ENCODE results near the gene BPIFB4.
"Not testable (repeated sequence)": the region's sequence is repeated elsewhere in the genome, so short reads cannot be mapped to it uniquely, and the experiment has no call there.

BPIFB4 gene

DNA sequence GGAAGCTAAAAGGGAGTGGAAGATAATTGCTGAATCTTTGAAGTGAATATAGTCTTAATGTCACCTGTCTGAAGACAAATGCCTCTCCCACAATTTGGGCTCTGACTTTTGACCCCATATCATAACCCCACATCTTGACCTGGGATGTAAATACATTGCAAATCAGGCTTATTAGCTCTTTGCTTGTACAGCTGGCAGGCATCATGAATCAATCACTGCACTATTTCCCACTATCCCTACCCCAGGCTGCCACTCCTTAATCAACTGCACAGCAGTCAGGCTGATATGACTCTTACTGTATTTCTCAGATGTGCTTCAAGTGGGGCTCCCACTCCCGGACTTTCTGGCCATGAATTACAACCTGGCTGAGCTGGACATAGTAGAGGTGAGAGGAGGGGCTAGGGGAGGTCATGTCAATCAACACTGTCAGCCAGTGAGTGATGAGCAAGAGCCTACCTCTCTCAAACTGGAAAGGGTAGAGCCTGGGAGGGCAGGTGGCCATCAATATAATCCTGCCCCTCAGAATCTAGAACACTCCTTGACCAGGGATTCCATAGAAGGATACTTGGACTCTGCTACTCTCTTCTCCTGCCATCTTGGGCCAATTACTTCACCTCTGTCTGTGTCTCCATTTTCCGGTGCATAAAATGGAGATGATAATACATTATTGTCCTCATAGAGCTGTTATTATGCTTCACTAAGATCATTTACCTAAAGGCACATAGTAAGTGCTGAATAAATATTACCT is 36.3 kb upstream of the BPIFB4 start:
- Histone ChIP-seq H3K27me3 (ENCODE audit: insufficient read depth, low read length) (no peaks in the 10 kb centered on the region), H3K9me3 (ENCODE audit: insufficient read depth, low read depth, low read length) (peaks cover 12% of the 10 kb centered on the region), H3K36me3 (ENCODE audit: insufficient read depth, low read length) (no peaks in the 10 kb centered on the region), H3K27ac (ENCODE audit: low read depth, low read length) (no peak overlapping the region), H3K4me3 (ENCODE audit: low read length) (no peak overlapping the region), H3K4me1 (ENCODE audit: insufficient read depth, low read length) (no peaks in the 10 kb centered on the region), H3K9ac (ENCODE audit: low read depth, low read length) (no peak overlapping the region)
- 92% methylated on average over 1 of the region's 2 CpGs for WGBS

DNA sequence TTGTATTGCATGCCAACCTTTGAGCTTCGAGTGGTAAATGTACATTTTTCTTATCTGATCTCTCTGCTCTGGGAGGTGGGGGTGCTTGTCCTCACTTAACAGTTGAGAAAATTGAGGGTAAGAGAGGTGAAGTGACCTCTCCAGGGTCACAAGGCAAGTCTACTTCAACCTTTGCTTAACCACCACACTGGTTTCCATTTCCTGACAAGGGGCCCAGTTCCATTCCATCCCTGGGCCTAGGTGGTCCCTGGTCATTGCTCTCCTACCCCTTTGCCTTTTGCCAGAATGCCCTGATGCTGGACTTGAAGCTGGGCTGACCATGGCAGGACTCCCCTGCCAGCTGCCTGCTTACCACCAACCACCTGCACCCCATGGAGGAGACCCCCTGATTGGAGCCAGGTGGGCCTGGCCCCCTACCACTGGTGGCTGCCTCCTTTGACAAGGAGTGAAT is 35.7 kb upstream of the BPIFB4 start:
- H3K9ac ChIP-seq (ENCODE audit: low read depth, low read length): no peak overlapping the region
- H3K27ac ChIP-seq (ENCODE audit: low read depth, low read length): no peak overlapping the region
- H3K27me3 ChIP-seq (ENCODE audit: insufficient read depth, low read length): no peaks in the 10 kb centered on the region
- 78% methylated on average over 1 of the region's 1 CpG for WGBS
- no peak overlapping the region for H3K4me3 ChIP-seq (ENCODE audit: low read length)
- no peaks in the 10 kb centered on the region for H3K4me1 ChIP-seq (ENCODE audit: insufficient read depth, low read length)
- no peaks in the 10 kb centered on the region for H3K36me3 ChIP-seq (ENCODE audit: insufficient read depth, low read length)
- H3K9me3 ChIP-seq (ENCODE audit: insufficient read depth, low read depth, low read length): peaks cover 12% of the 10 kb centered on the region

DNA sequence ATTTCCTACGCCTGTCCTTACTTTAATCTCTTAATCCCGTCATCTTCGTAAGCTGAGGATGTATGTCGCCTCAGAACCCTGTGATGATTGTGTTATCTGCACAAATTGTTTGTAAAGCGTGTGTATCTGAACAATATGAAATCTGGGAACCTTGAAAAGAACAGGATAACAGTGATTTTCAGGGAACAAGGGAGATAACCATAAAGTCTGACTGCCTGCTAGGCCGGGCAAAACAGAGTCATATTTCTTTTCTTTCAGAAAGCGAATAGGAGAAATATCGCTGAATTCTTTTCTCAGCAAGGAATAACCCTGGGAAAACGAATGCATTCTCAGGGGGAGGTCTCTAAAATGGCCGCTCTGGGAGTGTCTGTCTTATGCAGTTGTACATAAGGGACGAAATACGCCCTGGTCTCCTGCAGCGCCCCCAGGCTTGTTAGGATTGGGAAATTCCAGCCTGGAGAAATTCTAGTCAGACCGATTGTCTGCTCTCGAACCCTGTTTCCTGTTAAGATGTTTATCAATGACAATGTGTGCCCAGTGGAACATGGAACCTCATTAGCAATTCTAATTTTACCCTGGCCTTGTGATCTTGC is 34.2 kb upstream of the BPIFB4 start:
- peaks cover 12% of the 10 kb centered on the region for H3K9me3 ChIP-seq (ENCODE audit: insufficient read depth, low read depth, low read length)
- H3K27ac ChIP-seq (ENCODE audit: low read depth, low read length); H3K27me3 ChIP-seq (ENCODE audit: insufficient read depth, low read length); H3K36me3 ChIP-seq (ENCODE audit: insufficient read depth, low read length); H3K4me3 ChIP-seq (ENCODE audit: low read length); H3K9ac ChIP-seq (ENCODE audit: low read depth, low read length); H3K4me1 ChIP-seq (ENCODE audit: insufficient read depth, low read length): not testable (repeated sequence)
- WGBS: 88% methylated on average over 15 of the region's 15 CpGs

DNA sequence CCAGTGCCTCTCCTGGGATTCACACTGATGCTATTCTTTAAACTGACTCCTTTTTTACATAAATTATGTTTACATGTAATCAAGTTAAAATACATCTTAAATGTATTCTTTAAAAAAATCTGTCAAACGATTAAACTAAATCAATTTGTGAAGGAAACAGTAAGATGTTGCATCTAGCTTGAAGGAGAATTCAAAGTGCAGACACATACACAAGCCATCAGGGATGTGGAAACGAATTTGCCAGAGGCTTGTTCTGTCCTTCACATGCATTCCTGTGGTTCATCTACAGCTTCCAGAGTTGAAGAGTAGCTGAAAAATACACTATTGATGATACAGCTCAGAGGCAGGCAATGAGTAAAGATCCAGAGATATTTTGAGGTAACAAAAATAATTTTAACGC is 33.0 kb upstream of the BPIFB4 start:
- WGBS: 92% methylated on average over 3 of the region's 3 CpGs

DNA sequence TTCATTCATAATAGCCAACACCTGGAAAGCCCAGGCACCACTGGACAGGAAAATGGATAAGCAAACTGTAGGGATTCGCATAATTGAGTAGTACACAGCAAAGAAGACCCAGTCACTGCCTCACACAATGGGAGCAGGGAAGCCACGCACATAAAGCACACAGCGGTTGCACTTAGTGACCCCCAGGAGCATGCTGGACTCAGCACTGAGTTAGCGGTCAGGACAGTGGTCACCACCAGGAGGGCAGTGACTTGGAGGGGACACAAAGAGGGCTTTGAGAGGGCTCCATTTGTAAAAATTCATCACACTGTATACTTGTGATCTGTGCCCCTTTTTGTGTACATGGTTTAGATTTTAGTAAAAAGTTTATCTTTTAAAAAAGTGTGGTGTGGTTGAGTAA is 28.1 kb upstream of the BPIFB4 start:
- H3K4me3 ChIP-seq (ENCODE audit: low read length): no peak overlapping the region
- 85% methylated on average over 4 of the region's 4 CpGs for WGBS
- H3K36me3 ChIP-seq (ENCODE audit: insufficient read depth, low read length): no peaks in the 10 kb centered on the region
- H3K27me3 ChIP-seq (ENCODE audit: insufficient read depth, low read length): no peaks in the 10 kb centered on the region
- peaks cover 6% of the 10 kb centered on the region; the same call in 1 of the 2 replicates for H3K4me1 ChIP-seq (ENCODE audit: insufficient read depth, low read length)
- peaks cover 4% of the 10 kb centered on the region; the same call in 1 of the 2 replicates for H3K9me3 ChIP-seq (ENCODE audit: insufficient read depth, low read depth, low read length)
- H3K27ac ChIP-seq (ENCODE audit: low read depth, low read length): no peak overlapping the region
- H3K9ac ChIP-seq (ENCODE audit: low read depth, low read length): no peak overlapping the region

More for the DNA sequence above, 33.0 kb upstream of the BPIFB4 start:
- H3K36me3 ChIP-seq (ENCODE audit: insufficient read depth, low read length): no peaks in the 10 kb centered on the region
- no peak overlapping the region for H3K9ac ChIP-seq (ENCODE audit: low read depth, low read length)
- no peaks in the 10 kb centered on the region for H3K4me1 ChIP-seq (ENCODE audit: insufficient read depth, low read length)
- no peaks in the 10 kb centered on the region for H3K27me3 ChIP-seq (ENCODE audit: insufficient read depth, low read length)
- H3K4me3 ChIP-seq (ENCODE audit: low read length): no peak overlapping the region
- peaks cover 12% of the 10 kb centered on the region for H3K9me3 ChIP-seq (ENCODE audit: insufficient read depth, low read depth, low read length)
- no peak overlapping the region for H3K27ac ChIP-seq (ENCODE audit: low read depth, low read length)

DNA sequence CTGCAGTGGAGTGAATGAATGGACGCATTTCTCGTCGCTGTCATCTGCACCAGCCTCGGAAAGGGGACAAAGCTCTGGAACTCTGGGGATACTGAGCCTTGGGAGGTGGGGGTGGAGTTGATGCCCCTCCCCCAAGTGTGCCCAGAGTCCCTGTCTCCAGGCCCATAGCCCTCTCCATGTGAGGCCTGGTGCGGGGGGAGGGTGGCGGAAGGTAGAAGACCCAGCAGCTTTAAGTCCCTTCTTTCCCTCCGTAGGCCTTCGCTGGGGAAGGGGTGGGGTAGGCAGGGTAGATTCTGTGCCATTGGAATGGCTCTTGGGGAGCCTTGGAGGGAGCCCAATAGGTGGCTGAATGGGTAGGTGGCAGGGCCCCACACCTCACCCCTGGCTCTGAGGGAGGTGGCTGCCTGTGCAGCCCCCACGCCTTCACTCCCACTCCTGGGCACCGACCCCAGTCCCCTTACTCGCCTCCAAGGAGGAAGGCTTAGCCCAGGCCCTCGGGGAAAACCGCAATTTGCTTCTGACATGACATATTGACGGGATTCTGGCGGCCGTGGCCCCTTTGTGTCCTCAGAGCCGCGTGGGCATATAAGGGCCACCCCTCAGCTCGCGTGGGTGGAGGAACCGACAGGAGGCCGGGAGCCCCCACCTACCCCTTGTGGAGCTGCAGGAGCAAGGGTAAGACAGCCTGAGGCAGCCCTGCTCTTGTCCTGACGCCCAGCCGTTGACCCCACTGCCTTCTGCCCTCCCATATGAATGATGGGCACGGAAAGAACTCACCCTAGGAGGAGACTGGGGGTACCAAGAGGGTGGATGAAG is 25.9 kb upstream of the BPIFB4 start, which contains the start of gene BPIFB3:
Gene BPIFB3 (plus strand): TSS at position 613 of the 816 bp plus-strand sequence. CDS start 1,533 bp downstream, outside the sequence.
- 84% methylated on average over 25 of the region's 25 CpGs for WGBS
- no peak within 1 kb of the TSS; the same call in 1 of the 2 replicates for H3K9ac ChIP-seq (ENCODE audit: low read depth, low read length)

DNA sequence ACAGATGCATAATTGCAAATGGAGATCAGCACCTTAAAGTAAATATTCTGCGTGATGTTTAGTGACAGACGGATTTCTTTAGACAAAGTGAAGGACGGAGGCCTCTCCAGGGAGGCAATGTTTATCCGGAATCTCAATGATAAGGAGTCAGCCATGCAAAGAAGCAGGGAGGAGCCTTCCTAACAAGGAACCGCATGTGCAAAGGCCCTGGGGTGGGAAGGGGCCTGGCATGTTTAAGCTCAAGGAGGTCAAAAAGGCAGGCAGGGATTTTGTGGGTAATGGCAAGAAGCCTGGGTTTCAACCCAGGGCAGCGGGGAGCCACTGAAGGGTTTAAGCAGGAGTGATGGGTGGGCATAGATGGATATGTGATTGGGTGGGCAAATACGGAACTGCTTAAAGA is 25.1 kb upstream of the BPIFB4 start:
- Histone ChIP-seq H3K4me1 (ENCODE audit: insufficient read depth, low read length) (peaks cover 6% of the 10 kb centered on the region; the same call in 1 of the 2 replicates), H3K27ac (ENCODE audit: low read depth, low read length) (no peak overlapping the region), H3K9ac (ENCODE audit: low read depth, low read length) (no peak overlapping the region), H3K9me3 (ENCODE audit: insufficient read depth, low read depth, low read length) (no peaks in the 10 kb centered on the region), H3K27me3 (ENCODE audit: insufficient read depth, low read length) (no peaks in the 10 kb centered on the region), H3K4me3 (ENCODE audit: low read length) (no peak overlapping the region), H3K36me3 (ENCODE audit: insufficient read depth, low read length) (no peaks in the 10 kb centered on the region)
- WGBS: 90% methylated on average over 6 of the region's 7 CpGs

More for the DNA sequence above, 25.9 kb upstream of the BPIFB4 start, which contains the start of gene BPIFB3:
- Histone ChIP-seq H3K36me3 (ENCODE audit: insufficient read depth, low read length) (no peaks in the 10 kb centered on the region), H3K27ac (ENCODE audit: low read depth, low read length) (no peak within 1 kb of the TSS), H3K4me3 (ENCODE audit: low read length) (no peak within 1 kb of the TSS), H3K9me3 (ENCODE audit: insufficient read depth, low read depth, low read length) (no peaks in the 10 kb centered on the region), H3K4me1 (ENCODE audit: insufficient read depth, low read length) (peaks cover 6% of the 10 kb centered on the region; the same call in 1 of the 2 replicates), H3K27me3 (ENCODE audit: insufficient read depth, low read length) (no peaks in the 10 kb centered on the region)

DNA sequence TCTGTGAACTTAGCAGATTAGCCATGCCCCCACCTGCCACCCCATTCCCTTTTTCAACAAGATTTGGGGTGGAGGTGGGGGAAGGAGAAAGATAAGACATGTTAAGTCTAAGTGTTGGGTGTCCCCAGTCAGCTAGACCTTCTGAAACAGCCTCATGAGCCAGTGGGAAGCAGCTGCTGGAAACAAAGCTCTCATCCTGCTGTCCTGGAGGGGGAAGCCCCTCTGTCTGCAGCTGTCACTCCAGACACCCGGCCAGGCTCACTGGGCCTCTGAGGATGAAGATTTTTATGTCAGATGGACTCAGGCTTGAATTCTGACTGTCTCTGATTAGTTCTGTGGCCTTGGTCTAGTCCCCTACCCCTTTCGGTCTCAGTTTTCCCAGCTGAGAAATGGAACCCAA is 24.7 kb upstream of the BPIFB4 start:
- H3K4me3 ChIP-seq (ENCODE audit: low read length): no peak overlapping the region
- no peaks in the 10 kb centered on the region for H3K36me3 ChIP-seq (ENCODE audit: insufficient read depth, low read length)
- H3K27ac ChIP-seq (ENCODE audit: low read depth, low read length): no peak overlapping the region
- H3K9me3 ChIP-seq (ENCODE audit: insufficient read depth, low read depth, low read length): no peaks in the 10 kb centered on the region
- H3K4me1 ChIP-seq (ENCODE audit: insufficient read depth, low read length): peaks cover 6% of the 10 kb centered on the region; the same call in 1 of the 2 replicates
- 93% methylated on average over 2 of the region's 2 CpGs for WGBS
- no peak overlapping the region for H3K9ac ChIP-seq (ENCODE audit: low read depth, low read length)
- H3K27me3 ChIP-seq (ENCODE audit: insufficient read depth, low read length): no peaks in the 10 kb centered on the region

DNA sequence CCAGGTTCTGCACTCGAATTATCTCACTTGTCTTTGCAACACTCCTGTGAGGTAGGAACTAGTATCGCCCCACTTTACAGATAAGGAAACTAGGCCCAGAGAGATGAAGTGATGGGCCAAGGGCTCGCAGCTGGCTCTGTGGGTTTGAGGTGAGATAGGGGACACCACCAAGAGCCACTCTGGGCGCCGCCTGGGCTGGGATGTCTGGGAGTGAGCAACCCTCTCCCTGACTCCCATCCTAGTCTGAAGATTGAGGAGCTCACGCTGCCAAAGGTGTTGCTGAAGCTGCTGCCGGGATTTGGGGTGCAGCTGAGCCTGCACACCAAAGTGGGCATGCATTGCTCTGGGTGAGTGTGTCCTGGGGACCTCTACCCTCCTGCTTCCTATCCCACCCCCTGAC is 20.3 kb upstream of the BPIFB4 start:
- Histone ChIP-seq H3K27me3 (ENCODE audit: insufficient read depth, low read length) (no peaks in the 10 kb centered on the region), H3K36me3 (ENCODE audit: insufficient read depth, low read length) (no peaks in the 10 kb centered on the region), H3K4me1 (ENCODE audit: insufficient read depth, low read length) (no peaks in the 10 kb centered on the region), H3K4me3 (ENCODE audit: low read length) (no peak overlapping the region), H3K9ac (ENCODE audit: low read depth, low read length) (no peak overlapping the region), H3K27ac (ENCODE audit: low read depth, low read length) (no peak overlapping the region), H3K9me3 (ENCODE audit: insufficient read depth, low read depth, low read length) (no peaks in the 10 kb centered on the region)
- 87% methylated on average over 7 of the region's 7 CpGs for WGBS

DNA sequence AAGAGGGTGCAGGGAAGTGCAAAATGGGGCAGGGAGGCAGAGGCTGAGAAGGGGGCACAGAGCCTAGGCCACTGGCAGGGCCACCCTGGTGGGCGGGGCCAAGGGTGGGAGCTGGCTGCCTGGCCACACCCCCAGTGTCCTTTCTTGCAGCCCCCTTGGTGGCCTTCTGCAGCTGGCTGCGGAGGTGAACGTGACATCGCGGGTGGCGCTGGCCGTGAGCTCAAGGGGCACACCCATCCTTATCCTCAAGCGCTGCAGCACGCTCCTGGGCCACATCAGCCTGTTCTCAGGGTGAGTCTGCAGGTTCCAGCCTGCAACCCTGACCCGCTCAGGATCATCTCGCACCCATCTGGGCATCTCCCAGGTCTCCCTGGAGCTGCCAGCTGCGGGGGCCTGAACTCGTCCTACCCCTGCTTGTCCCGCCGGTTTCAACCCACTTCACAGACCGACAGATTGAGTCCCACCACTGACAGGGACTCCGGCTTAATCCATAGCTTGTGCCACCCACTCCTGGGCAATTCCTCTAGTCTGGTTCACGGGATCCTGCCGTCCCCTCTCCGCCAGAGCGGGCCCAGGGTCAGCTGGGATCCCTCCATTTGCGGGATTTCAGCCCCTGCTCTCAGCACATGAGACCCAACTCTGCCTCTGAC is 19.6 kb upstream of the BPIFB4 start:
- Histone ChIP-seq H3K4me3 (ENCODE audit: low read length) (no peak overlapping the region), H3K9me3 (ENCODE audit: insufficient read depth, low read depth, low read length) (no peaks in the 10 kb centered on the region), H3K36me3 (ENCODE audit: insufficient read depth, low read length) (no peaks in the 10 kb centered on the region), H3K9ac (ENCODE audit: low read depth, low read length) (no peak overlapping the region), H3K27ac (ENCODE audit: low read depth, low read length) (no peak overlapping the region), H3K4me1 (ENCODE audit: insufficient read depth, low read length) (no peaks in the 10 kb centered on the region), H3K27me3 (ENCODE audit: insufficient read depth, low read length) (no peaks in the 10 kb centered on the region)
- 91% methylated on average over 22 of the region's 22 CpGs for WGBS
